Upper lobe of left lung (tissue), 6 donors: Measurements from ENCODE around the gene PHACTR1. TPM values are rescaled to one million over a fixed set of nuclear protein-coding genes. Genes with fewer than 3 reads are reported as not detected.

ENCODE experiments used
- ATAC-seq, 2 donors: fragments of 200-7000 bp; cut with Tn5 transposase; one replicate each; pipeline ENCODE4 v1.9.1; 2022; ENCODE audit warnings: mild to moderate bottlenecking in 2 of 2, moderate library complexity in 2 of 2; ENCODE audit not compliant: low FRiP score in 2 of 2
- DNase-seq, 2 donors: peaks; one replicate each; pipeline ENCODE4 v3.0.0-alpha.2; 2019 to 2020
- H3K27ac ChIP-seq, 4 donors: fragments of 200-600 bp; sonication (generic); one replicate each; pipeline ENCODE4 v1.5.1; 2016 to 2019
- H3K27me3 ChIP-seq, 4 donors: fragments of 200-600 bp; sonication (generic); one replicate each; pipeline ENCODE4 v1.5.1; 2017 to 2019
- H3K36me3 ChIP-seq, 4 donors: fragments of 200-600 bp; sonication (generic); one replicate each; pipeline ENCODE4 v1.5.1; 2016 to 2019
- H3K4me1 ChIP-seq, 4 donors: fragments of 200-600 bp; sonication (generic); one replicate each; pipeline ENCODE4 v1.5.1; 2018 to 2019
- H3K4me3 ChIP-seq, 4 donors: fragments of 200-600 bp; sonication (generic); one replicate each; pipeline ENCODE4 v1.5.1; 2017 to 2019; ENCODE audit warnings: mild to moderate bottlenecking in 2 of 4, moderate library complexity in 1 of 4
- H3K9me3 ChIP-seq, 4 donors: fragments of 200-600 bp; sonication (generic); one replicate each; pipeline ENCODE4 v1.5.1; 2018 to 2019
- EP300 ChIP-seq, 4 donors: sonication (generic); formaldehyde crosslinking; IDR thresholded peaks; one replicate each; pipeline ENCODE4 v1.5.1; 2017; ENCODE audit warnings: antibody characterized with exemption in 4 of 4, control low read depth in 2 of 4
- POLR2A ChIP-seq, 4 donors: fragments of 450-650 bp; IDR thresholded peaks; one replicate each; pipeline ENCODE4 v1.5.1; 2016 to 2017; ENCODE audit warnings: antibody characterized with exemption in 4 of 4, mild to moderate bottlenecking in 2 of 4
- POLR2AphosphoS5 ChIP-seq, 2 donors: sonication (generic); formaldehyde crosslinking; IDR thresholded peaks; one replicate each; pipeline ENCODE4 v1.5.1; 2017; ENCODE audit warnings: antibody characterized with exemption in 2 of 2
- WGBS, 2 donors: methylation state at CpG; one replicate each; pipeline ENCODE4 v1.1.5; 2017 to 2018; 5-methylcytosine and 5-hydroxymethylcytosine counted together
- total RNA-seq, 6 donors: library from RNA; depleted of rRNA in 4 of 6; stranded (reverse); fragments of >200 nt in 4 of 6; gene quantifications; one replicate each; pipeline versions ENCODE4 v1.1.0 to v1.2.1, GENCODE V29; 2016 to 2021
- TF ChIP-seq, protein P1 (sequence below), 6 experiments: fragments of 450-650 bp in 4 of 6; fragments of 200-600 bp in 2 of 6; sonication (generic) in 2 of 6; IDR thresholded peaks; one replicate each; pipeline ENCODE4 v1.5.1; 2016 to 2019; ENCODE audit warnings: antibody characterized with exemption in 6 of 6
- donor health status: DM: no; HTN: no; CAD: no; lungs with moderate emphysema.
- donor health status: DM: no; HTN: yes; CAD: no; lungs with severe emphysema.

Gene PHACTR1
- total RNA-seq, result 100 to 1,000 TPM in 3 of 6 donors, 10 to 100 TPM in 3; 63.2 to 121 (median 90.9) TPM

- WGBS, 2 donors, result 61 to 73% methylated on average over 10 of the region's 10 CpGs
- TF ChIP-seq POLR2A (IDR thresholded peaks at IDR 0.05) (no peak), POLR2AphosphoS5 (IDR thresholded peaks at IDR 0.05) (no peak), EP300 (IDR thresholded peaks at IDR 0.05) (no peak)
- TF ChIP-seq, protein P1, sequence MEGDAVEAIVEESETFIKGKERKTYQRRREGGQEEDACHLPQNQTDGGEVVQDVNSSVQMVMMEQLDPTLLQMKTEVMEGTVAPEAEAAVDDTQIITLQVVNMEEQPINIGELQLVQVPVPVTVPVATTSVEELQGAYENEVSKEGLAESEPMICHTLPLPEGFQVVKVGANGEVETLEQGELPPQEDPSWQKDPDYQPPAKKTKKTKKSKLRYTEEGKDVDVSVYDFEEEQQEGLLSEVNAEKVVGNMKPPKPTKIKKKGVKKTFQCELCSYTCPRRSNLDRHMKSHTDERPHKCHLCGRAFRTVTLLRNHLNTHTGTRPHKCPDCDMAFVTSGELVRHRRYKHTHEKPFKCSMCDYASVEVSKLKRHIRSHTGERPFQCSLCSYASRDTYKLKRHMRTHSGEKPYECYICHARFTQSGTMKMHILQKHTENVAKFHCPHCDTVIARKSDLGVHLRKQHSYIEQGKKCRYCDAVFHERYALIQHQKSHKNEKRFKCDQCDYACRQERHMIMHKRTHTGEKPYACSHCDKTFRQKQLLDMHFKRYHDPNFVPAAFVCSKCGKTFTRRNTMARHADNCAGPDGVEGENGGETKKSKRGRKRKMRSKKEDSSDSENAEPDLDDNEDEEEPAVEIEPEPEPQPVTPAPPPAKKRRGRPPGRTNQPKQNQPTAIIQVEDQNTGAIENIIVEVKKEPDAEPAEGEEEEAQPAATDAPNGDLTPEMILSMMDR (IDR thresholded peaks at IDR 0.05), result no peak
- H3K27ac ChIP-seq, result no peak within 1 kb of the TSS
- H3K4me1 ChIP-seq, result peaks cover 0 to 8% (median 2%) of the 10 kb centered on the region in 4 donors
- H3K4me3 ChIP-seq, result no peak within 1 kb of the TSS
- no peak for ATAC-seq
- H3K9me3 ChIP-seq, result no peaks in the 10 kb centered on the region
- no peaks in the 10 kb centered on the region for H3K27me3 ChIP-seq
- H3K36me3 ChIP-seq, result no peaks in the 10 kb centered on the region
- no peak for DNase-seq
These were observed at the start of gene PHACTR1 for GRCh38 chr6:12716298-12716916. Gene PHACTR1, plus strand, starts transcription at chr6:12716767.

GRCh38 chr6:12666886-12667285 lies 49.7 kb upstream of the PHACTR1 start:
- Histone ChIP-seq H3K9me3 (no peaks in the 10 kb centered on the region), H3K4me3 (no peak overlapping the region), H3K27me3 (no peaks in the 10 kb centered on the region), H3K4me1 (no peaks in the 10 kb centered on the region), H3K27ac (no peak overlapping the region), H3K36me3 (no peaks in the 10 kb centered on the region)
- ATAC-seq (no peak), DNase-seq (no peak)
- 33 to 59% methylated on average over 1 of the region's 1 CpG for WGBS, 2 donors
- TF ChIP-seq POLR2AphosphoS5 (IDR thresholded peaks at IDR 0.05), result no peak
- no peak for TF ChIP-seq EP300 (IDR thresholded peaks at IDR 0.05)

- H3K4me1 ChIP-seq, result no peaks in the 10 kb centered on the region
- no peak overlapping the region for H3K4me3 ChIP-seq
- no peak overlapping the region for H3K27ac ChIP-seq
- H3K9me3 ChIP-seq, result no peaks in the 10 kb centered on the region
- H3K27me3 ChIP-seq, result no peaks in the 10 kb centered on the region
- ATAC-seq (no peak), DNase-seq (no peak)
- H3K36me3 ChIP-seq, result no peaks in the 10 kb centered on the region
- TF ChIP-seq, protein P1 (IDR thresholded peaks at IDR 0.05), result no peak
- no peak for TF ChIP-seq POLR2A (IDR thresholded peaks at IDR 0.05)
- TF ChIP-seq POLR2AphosphoS5 (IDR thresholded peaks at IDR 0.05), result no peak
- no peak for TF ChIP-seq EP300 (IDR thresholded peaks at IDR 0.05)
- 74 to 80% methylated on average over 5 of the region's 5 CpGs for WGBS, 2 donors
These were observed 40.6 kb upstream of the PHACTR1 start for GRCh38 chr6:12675931-12676330.

DNA sequence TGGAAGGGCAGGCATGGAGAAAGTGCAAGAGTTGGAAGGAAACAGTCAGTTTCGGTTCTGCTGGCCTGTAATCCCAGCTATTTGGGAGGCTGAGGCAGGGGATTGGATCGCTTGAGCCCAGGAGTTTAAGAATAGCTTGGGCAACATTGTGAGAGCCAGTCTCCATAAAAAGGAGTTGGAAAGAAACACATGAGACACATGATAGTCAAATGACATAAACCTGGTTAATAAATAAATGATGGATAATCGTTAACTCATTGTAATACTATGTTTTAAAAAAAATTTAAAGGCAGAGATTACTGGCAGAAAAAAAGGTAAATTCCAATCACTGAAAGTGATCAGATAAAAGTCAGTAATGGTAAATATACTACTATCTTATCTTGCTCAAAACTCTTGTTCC lies 37.2 kb upstream of the PHACTR1 start:
- no peaks in the 10 kb centered on the region for H3K4me1 ChIP-seq
- H3K27me3 ChIP-seq, result no peaks in the 10 kb centered on the region
- TF ChIP-seq EP300 (IDR thresholded peaks at IDR 0.05) (no peak), POLR2A (IDR thresholded peaks at IDR 0.05) (no peak), POLR2AphosphoS5 (IDR thresholded peaks at IDR 0.05) (no peak)
- TF ChIP-seq, protein P1 (IDR thresholded peaks at IDR 0.05), result no peak
- no peak for DNase-seq
- ATAC-seq, result no peak
- WGBS, 2 donors, result 83 to 87% methylated on average over 3 of the region's 3 CpGs
- no peak overlapping the region for H3K4me3 ChIP-seq
- H3K27ac ChIP-seq, result no peak overlapping the region
- H3K36me3 ChIP-seq, result no peaks in the 10 kb centered on the region
- no peaks in the 10 kb centered on the region for H3K9me3 ChIP-seq

DNA sequence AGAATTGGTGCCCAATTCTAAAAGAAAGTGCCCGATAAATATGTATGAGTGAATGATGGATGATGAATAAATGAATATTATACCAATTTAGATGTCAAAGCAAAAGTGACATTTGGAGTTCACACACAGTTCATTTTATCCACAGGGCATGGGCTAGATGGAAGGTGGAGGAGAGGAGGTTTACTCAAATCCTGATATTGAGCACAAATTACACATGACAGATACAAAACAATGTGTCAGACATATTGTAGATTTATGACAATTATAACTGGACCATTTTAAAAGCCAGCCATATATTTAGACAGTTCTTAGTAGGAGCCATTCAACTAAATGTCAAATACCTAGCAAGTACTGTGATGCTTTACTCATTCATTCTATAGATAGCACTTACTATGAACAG lies 23.4 kb upstream of the PHACTR1 start:
- no peaks in the 10 kb centered on the region for H3K9me3 ChIP-seq
- H3K4me3 ChIP-seq, result no peak overlapping the region
- TF ChIP-seq POLR2A (IDR thresholded peaks at IDR 0.05) (no peak), EP300 (IDR thresholded peaks at IDR 0.05) (no peak), POLR2AphosphoS5 (IDR thresholded peaks at IDR 0.05) (no peak)
- TF ChIP-seq, protein P1 (IDR thresholded peaks at IDR 0.05), result no peak
- H3K27me3 ChIP-seq, result no peaks in the 10 kb centered on the region
- DNase-seq, result no peak
- H3K36me3 ChIP-seq, result no peaks in the 10 kb centered on the region
- H3K4me1 ChIP-seq, result no peaks in the 10 kb centered on the region
- ATAC-seq, result no peak
- no peak overlapping the region for H3K27ac ChIP-seq
- 94 to 100% methylated on average over 1 of the region's 1 CpG for WGBS, 2 donors
